ENCODE data around the gene CHST2. TPM values are rescaled to one million over a fixed set of nuclear protein-coding genes. Genes with fewer than 3 reads are reported as not detected.
"Not testable (repeated sequence)": the region's sequence is repeated elsewhere in the genome, so short reads cannot be mapped to it uniquely, and the experiment has no call there.

Gene CHST2
- 4.3 and 4.5 TPM in 2 replicates for total RNA-seq
- long read RNA-seq, result 0 reads

DNA sequence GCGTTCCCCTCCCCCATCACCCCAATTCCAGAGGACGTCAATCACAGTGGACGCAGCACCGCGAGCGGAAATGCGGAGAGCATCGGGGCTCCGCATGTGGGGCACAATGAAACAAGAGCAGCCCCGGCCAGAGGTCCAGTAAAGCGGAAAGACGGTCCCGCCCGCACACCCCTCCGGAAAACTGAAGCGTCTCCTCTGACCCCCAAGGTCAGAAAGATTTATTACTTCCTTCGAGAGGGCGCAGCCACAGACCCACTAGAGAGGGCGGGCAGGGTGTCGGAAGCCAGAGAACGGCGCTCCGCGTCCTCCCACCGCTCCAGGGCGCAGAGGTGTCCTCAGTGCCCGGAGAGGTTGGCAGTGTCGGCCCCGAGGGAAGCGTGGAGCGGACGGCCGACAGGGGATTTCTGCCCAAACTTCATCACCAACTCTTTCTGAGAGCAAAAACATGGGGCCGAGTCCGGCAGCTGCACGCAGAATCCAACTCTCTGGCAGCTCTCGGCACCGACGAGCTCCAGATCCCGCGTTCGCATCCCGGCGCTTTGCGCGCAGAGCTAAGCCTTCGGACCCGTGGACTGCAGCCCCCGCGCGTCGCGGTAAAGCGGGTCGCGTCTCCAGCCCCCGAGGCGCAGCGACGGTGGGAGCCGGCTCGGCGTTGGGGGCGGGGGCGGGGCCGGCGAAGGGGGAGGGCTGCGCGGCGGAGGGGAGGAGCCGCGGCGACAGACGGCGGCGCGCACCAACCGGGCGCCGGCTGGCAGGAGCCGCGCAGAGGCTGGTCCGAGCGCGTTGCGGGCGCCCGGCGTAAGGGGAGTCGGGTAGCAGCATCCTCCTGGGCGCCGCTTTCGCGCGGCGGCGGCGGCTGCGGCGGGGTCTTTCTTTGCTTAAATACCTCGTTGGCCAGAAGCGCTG lies at the start of gene CHST2:
CHST2 (plus strand) TSS at position 763 of the 906 bp plus-strand sequence. CDS start 1,046 bp downstream, outside the sequence.
- Mint-ChIP-seq H3K9me3 (no peaks in the 10 kb centered on the region), H3K36me3 (ENCODE audit: low read depth) (no peaks in the 10 kb centered on the region), H3K27me3 (ENCODE audit: low read depth) (peaks cover 42% of the 10 kb centered on the region), H3K4me3 (peak within 1 kb of the TSS; percentile 95), H3K27ac (ENCODE audit: unreplicated experiment) (no peak within 1 kb of the TSS), H3K4me1 (peaks cover 6% of the 10 kb centered on the region)
- peak; percentile 62 for DNase-seq (ENCODE audit: low read depth, low spot score)
- TF ChIP-seq, protein P1, sequence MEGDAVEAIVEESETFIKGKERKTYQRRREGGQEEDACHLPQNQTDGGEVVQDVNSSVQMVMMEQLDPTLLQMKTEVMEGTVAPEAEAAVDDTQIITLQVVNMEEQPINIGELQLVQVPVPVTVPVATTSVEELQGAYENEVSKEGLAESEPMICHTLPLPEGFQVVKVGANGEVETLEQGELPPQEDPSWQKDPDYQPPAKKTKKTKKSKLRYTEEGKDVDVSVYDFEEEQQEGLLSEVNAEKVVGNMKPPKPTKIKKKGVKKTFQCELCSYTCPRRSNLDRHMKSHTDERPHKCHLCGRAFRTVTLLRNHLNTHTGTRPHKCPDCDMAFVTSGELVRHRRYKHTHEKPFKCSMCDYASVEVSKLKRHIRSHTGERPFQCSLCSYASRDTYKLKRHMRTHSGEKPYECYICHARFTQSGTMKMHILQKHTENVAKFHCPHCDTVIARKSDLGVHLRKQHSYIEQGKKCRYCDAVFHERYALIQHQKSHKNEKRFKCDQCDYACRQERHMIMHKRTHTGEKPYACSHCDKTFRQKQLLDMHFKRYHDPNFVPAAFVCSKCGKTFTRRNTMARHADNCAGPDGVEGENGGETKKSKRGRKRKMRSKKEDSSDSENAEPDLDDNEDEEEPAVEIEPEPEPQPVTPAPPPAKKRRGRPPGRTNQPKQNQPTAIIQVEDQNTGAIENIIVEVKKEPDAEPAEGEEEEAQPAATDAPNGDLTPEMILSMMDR (conservative IDR thresholded peaks at IDR 0.05), result no peak

DNA sequence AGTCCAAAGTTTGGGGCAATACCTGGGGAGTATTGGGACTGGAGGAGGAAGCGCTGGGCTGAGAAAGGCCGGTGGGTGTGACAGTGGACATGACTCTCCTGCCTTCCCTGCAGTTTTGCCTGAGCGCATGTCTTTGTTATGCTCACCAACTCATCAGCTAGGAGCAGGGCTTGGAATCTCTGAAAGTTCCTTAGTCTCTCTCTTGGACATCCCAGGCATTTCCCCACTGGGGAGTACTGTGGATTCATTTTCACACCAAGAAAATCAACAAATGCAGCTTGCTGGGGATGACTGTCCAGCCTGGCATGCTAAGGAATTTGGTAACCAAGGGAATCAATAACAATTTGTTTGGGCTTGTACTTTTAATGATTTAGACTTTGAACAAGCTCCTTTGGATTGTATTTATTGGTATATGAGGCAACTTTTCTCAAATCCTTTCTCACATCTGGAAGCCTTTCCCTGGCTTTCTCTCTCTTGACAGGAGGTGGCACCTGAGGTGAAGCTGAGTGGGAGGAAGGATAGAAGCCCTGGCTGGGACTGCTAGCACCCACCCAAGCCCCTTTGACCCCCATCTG lies 48.5 kb upstream of the CHST2 start:
- Mint-ChIP-seq H3K4me3 (no peak overlapping the region), H3K4me1 (peaks cover 8% of the 10 kb centered on the region), H3K9me3 (peaks cover 4% of the 10 kb centered on the region), H3K27me3 (ENCODE audit: low read depth) (no peaks in the 10 kb centered on the region), H3K36me3 (ENCODE audit: low read depth) (no peaks in the 10 kb centered on the region), H3K27ac (ENCODE audit: unreplicated experiment) (no peak overlapping the region)
- no peak for DNase-seq (ENCODE audit: low read depth, low spot score)
- TF ChIP-seq, protein P1 (conservative IDR thresholded peaks at IDR 0.05), result no peak

DNA sequence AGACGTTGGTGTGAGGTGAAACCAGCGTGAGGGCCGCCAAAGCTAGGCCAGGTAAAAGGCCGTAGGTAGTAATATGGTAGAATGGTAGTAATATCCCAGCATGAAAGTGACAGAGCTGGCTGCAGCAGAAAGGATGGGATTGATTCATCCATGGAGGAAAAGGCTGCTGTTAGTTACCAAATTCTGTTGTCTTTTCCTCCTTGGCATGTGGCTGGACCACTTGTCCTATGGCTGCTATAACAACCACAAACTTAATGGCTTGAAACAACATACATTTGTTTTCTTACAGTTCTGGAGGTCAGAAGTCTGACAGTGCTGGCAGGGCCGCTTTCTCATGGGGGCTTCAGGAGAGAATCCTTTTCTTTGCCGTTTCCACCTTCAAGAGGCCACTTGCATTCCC lies 47.8 kb upstream of the CHST2 start:
- no peak overlapping the region for H3K4me3 Mint-ChIP-seq
- H3K27ac Mint-ChIP-seq (ENCODE audit: unreplicated experiment), result no peak overlapping the region
- peaks cover 4% of the 10 kb centered on the region for H3K9me3 Mint-ChIP-seq
- H3K36me3 Mint-ChIP-seq (ENCODE audit: low read depth), result no peaks in the 10 kb centered on the region
- DNase-seq (ENCODE audit: low read depth, low spot score), result no peak
- peaks cover 8% of the 10 kb centered on the region for H3K4me1 Mint-ChIP-seq
- no peaks in the 10 kb centered on the region for H3K27me3 Mint-ChIP-seq (ENCODE audit: low read depth)
- TF ChIP-seq, protein P1 (conservative IDR thresholded peaks at IDR 0.05), result no peak

DNA sequence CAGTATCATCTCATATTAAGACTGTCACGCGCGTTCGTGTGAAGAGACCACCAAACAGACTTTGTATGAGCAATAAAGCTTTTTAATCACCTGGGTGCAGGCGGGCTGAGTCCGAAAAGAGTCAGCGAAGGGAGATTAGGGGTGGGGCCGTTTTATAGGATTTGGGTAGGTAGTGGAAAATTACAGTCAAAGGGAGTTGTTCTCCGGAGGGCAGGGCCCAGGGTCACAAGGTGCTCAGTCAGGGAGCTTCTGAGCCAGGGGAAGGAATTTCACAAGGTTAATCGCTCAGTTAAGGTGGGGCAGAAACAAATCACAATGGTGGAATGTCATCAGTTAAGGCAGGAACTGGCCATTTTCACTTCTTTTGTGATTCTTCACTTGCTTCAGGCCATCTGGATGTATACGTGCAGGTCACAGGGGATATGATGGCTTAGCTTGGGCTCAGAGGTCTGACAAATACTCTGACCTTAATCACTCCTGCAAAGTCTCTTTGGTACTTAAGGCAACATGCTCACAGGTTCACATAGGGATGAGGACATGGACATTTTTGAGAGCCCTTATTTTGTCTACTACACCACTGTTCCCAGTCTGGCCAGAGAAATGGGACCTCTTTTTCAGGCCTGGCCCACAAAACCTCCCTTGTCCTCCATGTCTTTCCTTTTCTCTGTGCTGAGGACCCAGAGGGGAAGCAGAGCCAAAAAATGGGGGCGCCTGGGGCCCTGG lies 47.1 kb upstream of the CHST2 start:
- not testable (repeated sequence) for H3K27me3 Mint-ChIP-seq (ENCODE audit: low read depth); H3K4me1 Mint-ChIP-seq; DNase-seq (ENCODE audit: low read depth, low spot score); H3K4me3 Mint-ChIP-seq; H3K36me3 Mint-ChIP-seq (ENCODE audit: low read depth); H3K9me3 Mint-ChIP-seq
- peak overlapping the region; percentile 52 for H3K27ac Mint-ChIP-seq (ENCODE audit: unreplicated experiment)

GRCh38 chr3:143073541-143073940 lies 46.0 kb upstream of the CHST2 start:
- DNase-seq (ENCODE audit: low read depth, low spot score); H3K36me3 Mint-ChIP-seq (ENCODE audit: low read depth); H3K4me3 Mint-ChIP-seq; H3K27me3 Mint-ChIP-seq (ENCODE audit: low read depth); H3K9me3 Mint-ChIP-seq; H3K27ac Mint-ChIP-seq (ENCODE audit: unreplicated experiment); H3K4me1 Mint-ChIP-seq: not testable (repeated sequence)

DNA sequence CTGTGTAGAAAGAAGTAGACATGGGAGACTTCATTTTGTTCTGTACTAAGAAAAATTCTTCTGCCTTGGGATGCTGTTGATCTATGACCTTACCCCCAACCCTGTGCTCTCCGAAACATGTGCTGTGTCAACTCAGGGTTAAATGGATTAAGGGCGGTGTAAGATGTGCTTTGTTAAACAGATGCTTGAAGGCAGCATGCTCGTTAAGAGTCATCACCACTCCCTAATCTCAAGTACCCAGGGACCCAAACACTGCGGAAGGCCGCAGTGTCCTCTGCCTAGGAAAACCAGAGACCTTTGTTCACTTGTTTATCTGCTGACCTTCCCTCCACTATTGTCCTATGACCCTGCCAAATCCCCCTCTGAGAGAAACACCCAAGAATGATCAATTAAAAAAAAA lies 45.6 kb upstream of the CHST2 start:
- not testable (repeated sequence) for H3K36me3 Mint-ChIP-seq (ENCODE audit: low read depth); H3K4me3 Mint-ChIP-seq; H3K27me3 Mint-ChIP-seq (ENCODE audit: low read depth); H3K4me1 Mint-ChIP-seq; DNase-seq (ENCODE audit: low read depth, low spot score); H3K9me3 Mint-ChIP-seq
- peak overlapping the region; percentile 50 for H3K27ac Mint-ChIP-seq (ENCODE audit: unreplicated experiment)
